ENCODE measurements around the gene CAPRIN2. TPM values are rescaled to one million over a fixed set of nuclear protein-coding genes. Genes with fewer than 3 reads are reported as not detected.

Gene CAPRIN2
- total and polyA plus RNA-seq, 2 of the 4 experiments (the other 2 are of a cell fraction): 18.9 to 23.8 TPM

DNA sequence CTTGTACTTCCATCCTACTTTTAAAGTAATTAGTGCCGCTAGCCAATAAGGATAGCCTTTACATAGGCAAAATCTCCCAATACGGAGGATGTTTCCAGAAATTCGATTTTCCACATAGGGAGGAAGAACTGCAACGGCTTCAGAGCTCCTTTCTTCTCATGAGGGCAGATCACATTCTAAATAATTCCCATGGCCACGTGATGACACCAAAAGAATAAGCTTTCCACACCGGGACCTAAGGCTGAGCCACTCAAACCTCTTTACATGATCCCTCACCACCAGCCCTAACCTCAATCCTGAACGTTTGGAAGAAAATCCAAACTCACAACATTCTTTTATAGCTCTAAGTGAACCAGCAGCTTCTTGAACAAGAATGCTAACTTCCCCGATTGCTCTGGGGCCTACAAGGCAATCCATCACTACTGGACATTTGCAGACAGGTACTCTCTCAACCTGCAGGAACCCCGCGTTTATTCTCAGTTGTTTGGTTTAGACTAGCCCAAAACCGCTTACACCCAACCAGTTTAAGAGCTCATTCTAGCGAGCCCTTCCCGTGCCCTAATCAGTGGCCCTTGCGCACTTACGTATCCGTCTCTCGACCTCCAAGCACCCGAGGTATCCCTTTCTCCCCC, 884 bp downstream of the CAPRIN2 start:
- ChIA-PET POLR2A (ENCODE audit: unreplicated experiment) (interaction anchor here (0.8 kb wide), 2 partner anchors 11 to 42 kb away, joined by 3 to 4 read pairs; no protein-coding TSS in a partner anchor), CTCF (interaction anchor here (0.8 to 1.8 kb wide), 2 partner anchors 9 to 29 kb away, joined by 4 to 6 read pairs; no protein-coding TSS in a partner anchor)
- 2% methylated on average over 5 of the region's 18 CpGs; no CpG with 5 or more reads in 1 of the 2 experiments for WGBS, 2 experiments (ENCODE audit: extremely low coverage in 2 of 2, insufficient read length in 1 of 2)
- peak overlapping the region; percentile 86 for H3K4me3 ChIP-seq (ENCODE audit: insufficient read depth, low read depth, low read length)
- ATAC-seq (ENCODE audit: low read depth) (no peak), DNase-seq (peak; percentile 32)
- no peaks in the 10 kb centered on the region for H3K9me3 ChIP-seq (ENCODE audit: control insufficient read depth, insufficient read depth, low read length)
- H2AK9ac ChIP-seq (replicated peaks; ENCODE audit: low read depth, low read length, poor library complexity): peak overlapping the region; percentile 89
- peak overlapping the region; percentile 24; the same call in 1 of the 2 replicates for H3K18ac ChIP-seq (ENCODE audit: low read depth, low read length)
- peak overlapping the region; percentile 62 for H4K5ac ChIP-seq (ENCODE audit: low read depth, low read length)
- H3K9me1 ChIP-seq (ENCODE audit: insufficient read depth, low read length): peaks cover 4% of the 10 kb centered on the region
- no peak overlapping the region; the same call in 2 of the 3 replicates for H2BK15ac ChIP-seq (ENCODE audit: low read depth, low read length)
- H3K27me3 ChIP-seq (ENCODE audit: control insufficient read depth, insufficient read depth, low read length): no peaks in the 10 kb centered on the region
- peaks cover 10% of the 10 kb centered on the region for H3K4me1 ChIP-seq (ENCODE audit: control insufficient read depth, insufficient read depth, low read length)
- no peaks in the 10 kb centered on the region for H4K20me1 ChIP-seq (ENCODE audit: insufficient read depth, low read length)
- H2BK120ac ChIP-seq (ENCODE audit: low read depth, low read length): peak overlapping the region; percentile 43; the same call in 1 of the 2 replicates
- TF ChIP-seq, protein P1, sequence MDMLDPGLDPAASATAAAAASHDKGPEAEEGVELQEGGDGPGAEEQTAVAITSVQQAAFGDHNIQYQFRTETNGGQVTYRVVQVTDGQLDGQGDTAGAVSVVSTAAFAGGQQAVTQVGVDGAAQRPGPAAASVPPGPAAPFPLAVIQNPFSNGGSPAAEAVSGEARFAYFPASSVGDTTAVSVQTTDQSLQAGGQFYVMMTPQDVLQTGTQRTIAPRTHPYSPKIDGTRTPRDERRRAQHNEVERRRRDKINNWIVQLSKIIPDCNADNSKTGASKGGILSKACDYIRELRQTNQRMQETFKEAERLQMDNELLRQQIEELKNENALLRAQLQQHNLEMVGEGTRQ (IDR thresholded peaks at IDR 0.05; ENCODE audit: low read depth, low read length): peak; percentile 68
- TF ChIP-seq FOS (IDR thresholded peaks at IDR 0.05; ENCODE audit: low read depth, low read length) (no peak), POLR2A (IDR thresholded peaks at IDR 0.05; ENCODE audit: low read depth, low read length) (0 out of 2 replicates have a peak, but pooled peaks have one; percentile 31)
- H2BK20ac ChIP-seq (ENCODE audit: low read depth, low read length): peak overlapping the region; percentile 11; the same call in 1 of the 2 replicates
- intact Hi-C loops (cut with micrococcal nuclease): loop anchor here (1.0 to 2.0 kb wide), 2 partner anchors 42 to 59 kb away; partner anchors contain the start of gene IPO8
- in situ Hi-C loops (cut with MboI; ENCODE audit: low sequenced_read_pairs): no loop called here
- peaks cover 28 to 49% of the 10 kb centered on the region in 2 experiments for H3K79me1 ChIP-seq (ENCODE audit: low read depth in 1 of 2, low read length in 2 of 2)
- BruUV-seq (replicated peaks): no TSS peak
- peak overlapping the region; percentile 97 for H2AFZ ChIP-seq (replicated peaks; ENCODE audit: low read length, poor library complexity)
- peak overlapping the region; percentile 67 for H3K27ac ChIP-seq (ENCODE audit: insufficient read depth, low read length)
- H3K4ac ChIP-seq (ENCODE audit: low read depth, low read length): peak overlapping the region; percentile 67
- no peaks in the 10 kb centered on the region; the same call in 1 of the 2 replicates for H3K36me3 ChIP-seq (ENCODE audit: control insufficient read depth, insufficient read depth, low read length)
- dilution Hi-C loops (cut with HindIII; ENCODE audit: low sequenced_read_pairs, unreplicated experiment): no loop called here
- H2AK5ac ChIP-seq (ENCODE audit: low read depth, low read length): peak overlapping the region; percentile 62; the same call in 1 of the 2 replicates
- H3K9ac ChIP-seq (ENCODE audit: low read depth, low read length): peak overlapping the region; percentile 83
- peak overlapping the region; percentile 77 for H3K14ac ChIP-seq (replicated peaks; ENCODE audit: low read depth, low read length)
- peak overlapping the region; percentile 14 for H2BK5ac ChIP-seq (ENCODE audit: low read depth, low read length, poor library complexity, severe bottlenecking)
- peak overlapping the region; percentile 82 for H3K23ac ChIP-seq (ENCODE audit: low read depth, low read length)
- H4K8ac ChIP-seq (ENCODE audit: low read depth in 2 of 2, low read length in 2 of 2): peak overlapping the region; percentile 13 to 71; a peak in 2 of 4 replicates
- H3K56ac ChIP-seq (ENCODE audit: extremely low read depth, insufficient read depth, low read length): peak overlapping the region; percentile 68
- H3K4me2 ChIP-seq (ENCODE audit: low read depth, low read length): peak overlapping the region; percentile 99
- peak overlapping the region; percentile 16 for H4K91ac ChIP-seq (ENCODE audit: insufficient read depth, low read depth, low read length)

All from IMR-90 (cell line).